Heart left ventricle (tissue), 16 donors: Measurements from ENCODE around the gene INPP4A. TPM values are rescaled to one million over a fixed set of nuclear protein-coding genes. Genes with fewer than 3 reads are reported as not detected.

Experiments used
- ATAC-seq, 4 donors: fragments of 200-7000 bp; cut with Tn5 transposase; one replicate each; pipeline ENCODE4 v1.9.1; 2020 to 2022; ENCODE audit warnings: moderate library complexity in 4 of 4, mild to moderate bottlenecking in 3 of 4, moderate number of reproducible peaks in 1 of 4
- DNase-seq, 5 donors: peaks; one replicate each; pipeline ENCODE4 v3.0.0-alpha.2; 2020
- H3K27ac ChIP-seq, 12 donors: fragments of 200-600 bp; sonication (generic) in 4 of 12; one replicate each; pipeline versions ENCODE4 v1.5.0 to v1.8.0; 2016 to 2022; ENCODE audit warnings: mild to moderate bottlenecking in 2 of 12
- H3K27me3 ChIP-seq, 9 donors: fragments of 200-600 bp; sonication (generic) in 2 of 9; one replicate each; pipeline versions ENCODE4 v1.5.1 to v1.8.0; 2016 to 2022; ENCODE audit warnings: mild to moderate bottlenecking in 3 of 9
- H3K36me3 ChIP-seq, 9 donors: fragments of 200-600 bp; sonication (generic) in 2 of 9; one replicate each; pipeline versions ENCODE4 v1.5.0 to v1.8.0; 2018 to 2022; ENCODE audit warnings: mild to moderate bottlenecking in 2 of 9
- H3K4me1 ChIP-seq, 12 donors: fragments of 200-600 bp; sonication (generic) in 4 of 12; one replicate each; pipeline versions ENCODE4 v1.5.0 to v1.8.0; 2016 to 2022; ENCODE audit warnings: mild to moderate bottlenecking in 3 of 12
- H3K4me3 ChIP-seq, 12 donors: fragments of 200-600 bp; sonication (generic) in 4 of 12; one replicate each; pipeline versions ENCODE4 v1.5.0 to v1.8.0; 2017 to 2022; ENCODE audit warnings: mild to moderate bottlenecking in 9 of 12, moderate library complexity in 4 of 12
- H3K9me3 ChIP-seq, 12 donors: fragments of 200-600 bp; sonication (generic) in 4 of 12; one replicate each; pipeline versions ENCODE4 v1.5.0 to v1.8.0; 2016 to 2022; ENCODE audit warnings: mild to moderate bottlenecking in 1 of 12
- CTCF ChIP-seq, 12 donors: fragments of 200-600 bp; sonication (generic) in 4 of 12; IDR thresholded peaks; one replicate each; pipeline versions ENCODE4 v1.5.0 to v1.8.0; 2018 to 2022; ENCODE audit warnings: antibody characterized with exemption in 12 of 12, mild to moderate bottlenecking in 5 of 12
- POLR2A ChIP-seq, 2 donors: fragments of 450-650 bp; IDR thresholded peaks; one replicate each; pipeline ENCODE4 v1.6.1; 2017; ENCODE audit warnings: antibody characterized with exemption in 2 of 2, mild to moderate bottlenecking in 2 of 2, moderate library complexity in 2 of 2
- WGBS, 4 donors: extraction: QIAGEN DNeasy Blood & Tissue Kit in 2 of 4; methylation state at CpG; one replicate each; pipeline versions ENCODE4 v1.1.5 to v1.1.7; 2013 to 2018; 5-methylcytosine and 5-hydroxymethylcytosine counted together
- intact Hi-C, 10 donors: fragments of 100-400 bp; cut with DNase I; formaldehyde crosslinking; loops; one replicate each; pipeline versions ENCODE4 v1.11.1 to v1.14.2; 2022
- polyA plus RNA-seq, 2 donors: library from polyadenylated mRNA; stranded (reverse); fragments of 200-250 nt; gene quantifications; one replicate each; pipeline ENCODE4 v1.2.3, GENCODE V29; 2013
- total RNA-seq, 9 donors: library from RNA; depleted of rRNA in 2 of 9; stranded (reverse); fragments of >200 nt in 2 of 9; fragmentation: NEBNext Ultra II Directional in 3 of 9; extraction: Animal tissue kit (Norgen Biotek cat#: 25700) in 3 of 9; gene quantifications; one replicate each; pipeline versions ENCODE4 v1.1.0 to v1.2.4, GENCODE V29; 2016 to 2023
- donor health status: ischemic (EF 13 %, LVEDD 7.1; RV severe dilation, severe dysfunction).
- donor health status: healthy with polysubstance abuse.
- donor health status: DM: no; HTN: yes; CAD: no.
- donor health status: DM: no; HTN: no; CAD: no.
- donor health status: ischemic (EF 25% LVEDD 6.9; RV normal size, moderate dysfunction).
- donor health status: ischemic (EF 25% LVEDD 5.7; RV mildly dilated, moderate dysfunction).
- donor health status: healthy.
- donor health status: DM: yes; HTN: yes; CAD: no.
- donor health status: ischemic (EF 35%, LVEDD 5.7; RV mildly dilated, moderate dysfunction).
- donor health status: nonischemic (EF 11% LVEDD 7.7; RV severe dilation, severe dysfunction).
- donor health status: DM: yes; HTN: yes; CAD: no.
- donor health status: PGD.
- donor health status: ischemic (EF 29% LVEDD 5.4; RV normal size, mild dysfunction).
- donor health status: nonischemic (EF 23%, LVEDD 6.1; RV moderate dilation, normal function).

INPP4A gene
- total and polyA plus RNA-seq, 11 donors, result 5.1 to 30.5 (median 20.3) TPM

- Histone ChIP-seq H3K4me1 (peaks cover 0 to 12% (median 0%) of the 10 kb centered on the region in 12 donors), H3K36me3 (peaks cover 0 to 27% (median 9%) of the 10 kb centered on the region in 9 donors), H3K4me3 (no peak overlapping the region), H3K27ac (no peak overlapping the region), H3K9me3 (no peaks in the 10 kb centered on the region), H3K27me3 (no peaks in the 10 kb centered on the region)
- 63 to 73% (median 66%) methylated on average over 3 of the region's 3 CpGs for whole genome bisulfite sequencing, 4 donors
- intact Hi-C loops, result loop anchor here in 1 of 10 donors (10.0 kb wide), 1 partner anchor 109 kb away; no protein-coding TSS in a partner anchor
- peak in 2 of 4 donors; percentile 53 to 56 for ATAC-seq
- DNase-seq, result no peak
- no peak for TF ChIP-seq CTCF (IDR thresholded peaks at IDR 0.05)
- TF ChIP-seq POLR2A (IDR thresholded peaks at IDR 0.05), result no peak
These were observed 79.5 kb downstream of the INPP4A start for GRCh38 chr2:98524168-98524567.

- no peaks in the 10 kb centered on the region for H3K9me3 ChIP-seq
- ATAC-seq, result no peak
- no peak overlapping the region for H3K4me3 ChIP-seq
- no peak overlapping the region for H3K27ac ChIP-seq
- peaks cover 0 to 12% (median 2%) of the 10 kb centered on the region in 9 donors for H3K36me3 ChIP-seq
- DNase-seq, result no peak
- no peaks in the 10 kb centered on the region for H3K27me3 ChIP-seq
- TF ChIP-seq CTCF (IDR thresholded peaks at IDR 0.05) (no peak), POLR2A (IDR thresholded peaks at IDR 0.05) (no peak)
- peaks cover 0 to 12% (median 0%) of the 10 kb centered on the region in 12 donors for H3K4me1 ChIP-seq
- intact Hi-C loops, result loop anchor here in 1 of 10 donors (10.0 kb wide), 1 partner anchor 114 kb away; no protein-coding TSS in a partner anchor
These were observed 83.7 kb downstream of the INPP4A start for GRCh38 chr2:98528349-98528748.

- ATAC-seq (no peak), DNase-seq (no peak)
- TF ChIP-seq CTCF (IDR thresholded peaks at IDR 0.05) (no peak), POLR2A (IDR thresholded peaks at IDR 0.05) (no peak)
- WGBS, 4 donors, result 86 to 96% (median 94%) methylated on average over 1 of the region's 1 CpG
- Histone ChIP-seq H3K27ac (no peak overlapping the region), H3K9me3 (no peaks in the 10 kb centered on the region), H3K36me3 (peaks cover 0 to 26% (median 13%) of the 10 kb centered on the region in 9 donors), H3K4me3 (no peak overlapping the region), H3K4me1 (peaks cover 0 to under 1% (median 0%) of the 10 kb centered on the region in 12 donors), H3K27me3 (no peaks in the 10 kb centered on the region)
- intact Hi-C loops, result no loop called here
These were observed 85.5 kb downstream of the INPP4A start for GRCh38 chr2:98530114-98530513.

- Histone ChIP-seq H3K27me3 (no peaks in the 10 kb centered on the region), H3K9me3 (no peaks in the 10 kb centered on the region), H3K4me3 (no peak overlapping the region), H3K4me1 (no peaks in the 10 kb centered on the region), H3K27ac (no peak overlapping the region), H3K36me3 (peaks cover 0 to 52% (median 36%) of the 10 kb centered on the region in 9 donors)
- ATAC-seq, result no peak
- TF ChIP-seq POLR2A (IDR thresholded peaks at IDR 0.05) (no peak), CTCF (IDR thresholded peaks at IDR 0.05) (no peak)
- 89 to 100% (median 94%) methylated on average over 6 of the region's 6 CpGs for WGBS, 4 donors
- DNase-seq, result no peak
- intact Hi-C loops, result no loop called here
These were observed 88.1 kb downstream of the INPP4A start for GRCh38 chr2:98532756-98533155.
